ENCODE data around the gene HGD.

- no peak for TF ChIP-seq CREB1 (CRISPR knock-in tag; IDR thresholded peaks at IDR 0.05)
- TF ChIP-seq CTCF (IDR thresholded peaks at IDR 0.05): no peak
- TF ChIP-seq ATF1 (CRISPR knock-in tag; IDR thresholded peaks at IDR 0.05): no peak
- no peak for TF ChIP-seq ZNF219 (CRISPR knock-in tag; IDR thresholded peaks at IDR 0.05; ENCODE audit: borderline replicate concordance)
- TF ChIP-seq E2F5 (CRISPR knock-in tag; IDR thresholded peaks at IDR 0.05): no peak
- no peak for TF ChIP-seq E2F4 (CRISPR knock-in tag; IDR thresholded peaks at IDR 0.05; ENCODE audit: borderline replicate concordance, low read depth)
- no peak for TF ChIP-seq TEAD1 (CRISPR knock-in tag; IDR thresholded peaks at IDR 0.05)
- no peak for TF ChIP-seq MAX (CRISPR knock-in tag; IDR thresholded peaks at IDR 0.05)
- no peak for TF ChIP-seq NR3C1 (CRISPR knock-in tag; conservative IDR thresholded peaks at IDR 0.05; ENCODE audit: low read depth)
- TF ChIP-seq TCF7 (CRISPR knock-in tag; IDR thresholded peaks at IDR 0.05; ENCODE audit: low read depth): no peak
- TF ChIP-seq STAT6 (CRISPR knock-in tag; conservative IDR thresholded peaks at IDR 0.05; ENCODE audit: low read depth): no peak
- TF ChIP-seq NR1H2 (CRISPR knock-in tag; IDR thresholded peaks at IDR 0.05): no peak
- TF ChIP-seq ZNF532 (CRISPR knock-in tag; IDR thresholded peaks at IDR 0.05; ENCODE audit: borderline replicate concordance): no peak
Measured at GRCh38 chr3:120713262-120713661, 31.2 kb upstream of the HGD start.

Data from WTC11 (cell line).